Measurements from ENCODE around the gene TBC1D1. TPM values are rescaled to one million over a fixed set of nuclear protein-coding genes. Genes with fewer than 3 reads are reported as not detected.

Gene TBC1D1
- total RNA-seq, 2 experiments from 2014 or later = 40.7 to 46.5 TPM

DNA sequence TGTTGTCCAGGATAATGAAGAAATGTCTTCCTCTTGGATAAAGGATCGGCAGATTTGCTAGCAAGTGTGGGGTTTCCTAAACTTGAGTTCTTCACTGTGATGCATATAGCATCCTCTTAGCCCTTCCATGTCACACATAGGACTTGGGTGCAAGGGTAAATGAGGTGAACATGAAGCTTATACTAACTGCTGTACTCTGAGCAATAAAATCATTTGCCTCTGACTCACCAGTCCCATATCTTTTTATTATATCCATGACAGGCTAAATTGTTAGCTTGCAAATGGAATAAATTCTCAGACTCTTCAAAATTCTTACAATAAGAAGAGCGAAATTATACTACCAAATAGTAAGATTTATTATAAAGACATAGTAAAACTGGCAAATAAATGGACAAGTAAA is 14.7 kb upstream of the TBC1D1 start:
- H3K9me3 Mint-ChIP-seq = no peaks in the 10 kb centered on the region
- H3K27me3 Mint-ChIP-seq = no peaks in the 10 kb centered on the region
- no peak overlapping the region for H3K27ac Mint-ChIP-seq
- intact Hi-C loops (cut with DNase I, micrococcal nuclease) = no loop called here
- ATAC-seq (ENCODE audit: poor library complexity) (no peak), DNase-seq (no peak)
- POLR2A ChIA-PET = no interaction called here
- CTCF ChIA-PET = interaction anchor here (2.2 kb wide), 1 partner anchor 24 kb away, joined by 6 read pairs; no protein-coding TSS in a partner anchor
- H3K36me3 Mint-ChIP-seq (ENCODE audit: low read depth) = no peaks in the 10 kb centered on the region
- no peak overlapping the region for H3K4me3 Mint-ChIP-seq
- Histone ChIP-seq H3K27me3 (ENCODE audit: control insufficient read depth in 1 of 2, insufficient read depth in 2 of 2, low read length in 2 of 2) (no peaks in the 10 kb centered on the region), H3K4me3 (ENCODE audit: low read length) (no peak overlapping the region), H3K36me3 (ENCODE audit: insufficient read depth, low read length) (no peaks in the 10 kb centered on the region), H3K27ac (ENCODE audit: low read depth in 1 of 2, low read length in 2 of 2) (no peak overlapping the region), H3K4me1 (ENCODE audit: insufficient read depth, low read length) (no peaks in the 10 kb centered on the region), H3K9me3 (ENCODE audit: control insufficient read depth in 1 of 2, insufficient read depth in 1 of 2, low read length in 2 of 2) (no peaks in the 10 kb centered on the region)
- TF ChIP-seq, protein P1, sequence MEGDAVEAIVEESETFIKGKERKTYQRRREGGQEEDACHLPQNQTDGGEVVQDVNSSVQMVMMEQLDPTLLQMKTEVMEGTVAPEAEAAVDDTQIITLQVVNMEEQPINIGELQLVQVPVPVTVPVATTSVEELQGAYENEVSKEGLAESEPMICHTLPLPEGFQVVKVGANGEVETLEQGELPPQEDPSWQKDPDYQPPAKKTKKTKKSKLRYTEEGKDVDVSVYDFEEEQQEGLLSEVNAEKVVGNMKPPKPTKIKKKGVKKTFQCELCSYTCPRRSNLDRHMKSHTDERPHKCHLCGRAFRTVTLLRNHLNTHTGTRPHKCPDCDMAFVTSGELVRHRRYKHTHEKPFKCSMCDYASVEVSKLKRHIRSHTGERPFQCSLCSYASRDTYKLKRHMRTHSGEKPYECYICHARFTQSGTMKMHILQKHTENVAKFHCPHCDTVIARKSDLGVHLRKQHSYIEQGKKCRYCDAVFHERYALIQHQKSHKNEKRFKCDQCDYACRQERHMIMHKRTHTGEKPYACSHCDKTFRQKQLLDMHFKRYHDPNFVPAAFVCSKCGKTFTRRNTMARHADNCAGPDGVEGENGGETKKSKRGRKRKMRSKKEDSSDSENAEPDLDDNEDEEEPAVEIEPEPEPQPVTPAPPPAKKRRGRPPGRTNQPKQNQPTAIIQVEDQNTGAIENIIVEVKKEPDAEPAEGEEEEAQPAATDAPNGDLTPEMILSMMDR (IDR thresholded peaks at IDR 0.05) = no peak
- H3K4me1 Mint-ChIP-seq (ENCODE audit: low read depth) = peaks cover 19% of the 10 kb centered on the region

DNA sequence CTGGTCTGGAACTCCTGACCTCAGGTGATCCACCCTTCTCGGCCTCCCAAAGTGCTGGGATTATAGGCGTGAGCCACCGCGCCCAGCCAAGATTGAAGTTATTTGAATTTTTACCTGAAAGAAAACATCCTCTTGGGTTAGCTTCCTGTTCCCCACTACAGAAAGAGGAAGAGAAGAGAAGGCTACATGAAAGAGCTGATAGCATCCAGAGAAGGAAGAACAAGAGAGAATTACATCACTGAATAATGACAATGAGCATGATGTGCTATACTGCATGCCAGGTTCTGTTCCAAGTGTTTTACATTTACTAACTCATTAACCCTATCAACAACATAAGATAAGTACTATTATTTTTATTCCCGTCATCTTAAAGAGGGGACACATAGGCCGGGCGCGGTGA is 11.5 kb upstream of the TBC1D1 start:
- CTCF ChIA-PET = no interaction called here

DNA sequence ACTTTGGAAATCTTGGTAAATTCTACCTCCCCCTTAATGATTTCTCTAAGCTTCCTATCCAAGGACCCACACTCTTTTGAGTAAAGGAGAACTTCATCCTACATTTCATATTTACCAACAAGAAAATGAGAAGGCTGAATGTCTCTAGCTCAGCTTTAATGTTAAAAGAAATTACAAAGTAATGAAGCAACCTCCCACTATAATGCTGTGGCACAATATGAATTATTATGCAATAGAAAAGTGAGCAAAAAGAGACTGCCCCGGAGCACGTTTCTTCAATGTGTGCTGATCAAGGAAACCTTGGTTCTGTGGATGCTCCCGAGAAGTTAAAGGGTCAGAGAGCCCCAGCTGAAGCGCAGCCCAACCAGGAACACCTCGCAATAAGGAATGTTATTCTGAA is 9.1 kb upstream of the TBC1D1 start:
- Mint-ChIP-seq H3K27ac (no peak overlapping the region), H3K27me3 (no peaks in the 10 kb centered on the region), H3K4me1 (ENCODE audit: low read depth) (no peaks in the 10 kb centered on the region), H3K9me3 (no peaks in the 10 kb centered on the region), H3K4me3 (no peak overlapping the region), H3K36me3 (ENCODE audit: low read depth) (no peaks in the 10 kb centered on the region)
- no peaks in the 10 kb centered on the region for H3K4me1 ChIP-seq (ENCODE audit: insufficient read depth, low read length)
- CTCF ChIA-PET = no interaction called here
- intact Hi-C loops (cut with DNase I, micrococcal nuclease) = no loop called here
- no peaks in the 10 kb centered on the region for H3K9me3 ChIP-seq (ENCODE audit: control insufficient read depth in 1 of 2, insufficient read depth in 1 of 2, low read length in 2 of 2)
- no peaks in the 10 kb centered on the region for H3K36me3 ChIP-seq (ENCODE audit: insufficient read depth, low read length)
- TF ChIP-seq, protein P1 (IDR thresholded peaks at IDR 0.05) = no peak
- ATAC-seq (ENCODE audit: poor library complexity) (no peak), DNase-seq (no peak)
- H3K27ac ChIP-seq (ENCODE audit: low read depth in 1 of 2, low read length in 2 of 2) = no peak overlapping the region
- no peak overlapping the region for H3K4me3 ChIP-seq (ENCODE audit: low read length)
- H3K27me3 ChIP-seq (ENCODE audit: control insufficient read depth in 1 of 2, insufficient read depth in 2 of 2, low read length in 2 of 2) = no peaks in the 10 kb centered on the region
- POLR2A ChIA-PET = interaction anchor here (0.6 to 1.2 kb wide), 2 partner anchors 10 to 91 kb away, joined by 3 to 4 read pairs; no protein-coding TSS in a partner anchor

More for the DNA sequence above, 11.5 kb upstream of the TBC1D1 start:
- no peaks in the 10 kb centered on the region for H3K9me3 Mint-ChIP-seq
- ATAC-seq (ENCODE audit: poor library complexity) (no peak), DNase-seq (no peak)
- no peaks in the 10 kb centered on the region for H3K27me3 Mint-ChIP-seq
- no peaks in the 10 kb centered on the region for H3K4me1 Mint-ChIP-seq (ENCODE audit: low read depth)
- H3K36me3 ChIP-seq (ENCODE audit: insufficient read depth, low read length) = no peaks in the 10 kb centered on the region
- no peaks in the 10 kb centered on the region for H3K27me3 ChIP-seq (ENCODE audit: control insufficient read depth in 1 of 2, insufficient read depth in 2 of 2, low read length in 2 of 2)
- no peaks in the 10 kb centered on the region for H3K9me3 ChIP-seq (ENCODE audit: control insufficient read depth in 1 of 2, insufficient read depth in 1 of 2, low read length in 2 of 2)
- H3K4me3 ChIP-seq (ENCODE audit: low read length) = no peak overlapping the region
- H3K27ac Mint-ChIP-seq = no peak overlapping the region
- H3K36me3 Mint-ChIP-seq (ENCODE audit: low read depth) = no peaks in the 10 kb centered on the region
- no peaks in the 10 kb centered on the region for H3K4me1 ChIP-seq (ENCODE audit: insufficient read depth, low read length)
- no peak overlapping the region for H3K4me3 Mint-ChIP-seq
- no peak overlapping the region for H3K27ac ChIP-seq (ENCODE audit: low read depth in 1 of 2, low read length in 2 of 2)
- intact Hi-C loops (cut with DNase I, micrococcal nuclease) = no loop called here
- TF ChIP-seq, protein P1 (IDR thresholded peaks at IDR 0.05) = no peak
- POLR2A ChIA-PET = no interaction called here

Measured in CD4-positive, alpha-beta T cell (primary cell).